GM23338 (cell line): Measurements from ENCODE around the gene ORAI1.
"Not testable (repeated sequence)": the region's sequence is repeated elsewhere in the genome, so short reads cannot be mapped to it uniquely, and the experiment has no call there.

Source experiments
- CTCF ChIP-seq, 2 experiments: fragments of 200-600 bp in 1 of 2; sonication (generic) in 1 of 2; conservative IDR thresholded peaks; 2 replicates each; pipeline versions ENCODE4 v1.5.1 to v1.6.1; 2016 to 2017; ENCODE audit warnings: antibody characterized with exemption in 2 of 2, low read depth in 2 of 2, mild to moderate bottlenecking in 2 of 2, moderate library complexity in 1 of 2
- EZH2 ChIP-seq: fragments of 200-600 bp; sonication (generic); IDR thresholded peaks from one replicate; pipeline ENCODE4 v1.8.0; 2017; ENCODE audit warnings: antibody characterized with exemption, mild to moderate bottlenecking, low read depth; ENCODE audit not compliant: unreplicated experiment

- TF ChIP-seq CTCF (conservative IDR thresholded peaks at IDR 0.05; ENCODE audit: low read depth in 2 of 2); EZH2: not testable (repeated sequence)
These were observed 35.2 kb downstream of the ORAI1 start for GRCh38 chr12:121661353-121662105.
